ENCODE measurements around the gene UGT1A7.
"Not testable (repeated sequence)": the region's sequence is repeated elsewhere in the genome, so short reads cannot be mapped to it uniquely, and the experiment has no call there.

The UGT1A7 gene

GRCh38 chr2:233654501-233654900, 27.2 kb upstream of the UGT1A7 start:
- no peak for DNase-seq (ENCODE audit: low read depth)
- TF ChIP-seq CTCF (IDR thresholded peaks at IDR 0.05; ENCODE audit: control insufficient read depth, extremely low read depth, insufficient read depth): no peak
- no peak overlapping the region for H3K4me3 ChIP-seq (ENCODE audit: low read depth, low read length)

GRCh38 chr2:233655043-233655442, 26.7 kb upstream of the UGT1A7 start:
- DNase-seq (ENCODE audit: low read depth): no peak
- no peak overlapping the region for H3K4me3 ChIP-seq (ENCODE audit: low read depth, low read length)
- TF ChIP-seq CTCF (IDR thresholded peaks at IDR 0.05; ENCODE audit: control insufficient read depth, extremely low read depth, insufficient read depth): no peak

- not testable (repeated sequence) for DNase-seq (ENCODE audit: low read depth); H3K4me3 ChIP-seq (ENCODE audit: low read depth, low read length)
Observed at GRCh38 chr2:233655943-233656342, 25.8 kb upstream of the UGT1A7 start.

GRCh38 chr2:233656443-233656842, 25.3 kb upstream of the UGT1A7 start:
- TF ChIP-seq CTCF (IDR thresholded peaks at IDR 0.05; ENCODE audit: control insufficient read depth, extremely low read depth, insufficient read depth): no peak
- no peak overlapping the region for H3K4me3 ChIP-seq (ENCODE audit: low read depth, low read length)
- DNase-seq (ENCODE audit: low read depth): no peak

- DNase-seq (ENCODE audit: low read depth): no peak
- no peak overlapping the region for H3K4me3 ChIP-seq (ENCODE audit: low read depth, low read length)
- TF ChIP-seq CTCF (IDR thresholded peaks at IDR 0.05; ENCODE audit: control insufficient read depth, extremely low read depth, insufficient read depth): no peak
Observed at GRCh38 chr2:233658610-233659009, 23.1 kb upstream of the UGT1A7 start.

GRCh38 chr2:233663911-233664310, 17.8 kb upstream of the UGT1A7 start:
- no peak for DNase-seq (ENCODE audit: low read depth)
- no peak overlapping the region for H3K4me3 ChIP-seq (ENCODE audit: low read depth, low read length)
- no peak for TF ChIP-seq CTCF (IDR thresholded peaks at IDR 0.05; ENCODE audit: control insufficient read depth, extremely low read depth, insufficient read depth)

GRCh38 chr2:233668605-233669260, 13.0 kb upstream of the UGT1A7 start:
- TF ChIP-seq CTCF (IDR thresholded peaks at IDR 0.05; ENCODE audit: control insufficient read depth, extremely low read depth, insufficient read depth): no peak
- no peak overlapping the region for H3K4me3 ChIP-seq (ENCODE audit: low read depth, low read length)
- DNase-seq (ENCODE audit: low read depth): no peak
